Testis (tissue), 3 donors: ENCODE results near the gene C13orf46. TPM values are rescaled to one million over a fixed set of nuclear protein-coding genes. Genes with fewer than 3 reads are reported as not detected.

ENCODE experiments used
- DNase-seq: peaks from one replicate; pipeline ENCODE4 v3.0.0-alpha.2; 2019
- H3K27ac ChIP-seq, 2 donors: fragments of 200-600 bp; sonication (generic); one replicate each; pipeline ENCODE4 v1.5.1; 2019
- H3K27me3 ChIP-seq: fragments of 200-600 bp; sonication (generic); one replicate; pipeline ENCODE4 v1.5.1; 2019
- H3K36me3 ChIP-seq: fragments of 200-600 bp; sonication (generic); one replicate; pipeline ENCODE4 v1.5.1; 2017; ENCODE audit warnings: low read depth; ENCODE audit errors: missing control alignments
- H3K4me1 ChIP-seq: fragments of 200-600 bp; sonication (generic); one replicate; pipeline ENCODE4 v1.5.1; 2019
- H3K4me3 ChIP-seq, 2 donors: fragments of 200-600 bp; sonication (generic); one replicate each; pipeline ENCODE4 v1.5.1; 2017 to 2019
- H3K9me3 ChIP-seq: fragments of 200-600 bp; sonication (generic); one replicate; pipeline ENCODE4 v1.5.1; 2017
- CTCF ChIP-seq, 3 experiments: fragments of 450-650 bp in 2 of 3; fragments of 200-600 bp in 1 of 3; sonication (generic) in 1 of 3; IDR thresholded peaks; one replicate each; pipeline ENCODE4 v1.5.1; 2016 to 2019; ENCODE audit warnings: antibody characterized with exemption in 3 of 3, mild to moderate bottlenecking in 2 of 3, moderate library complexity in 1 of 3
- POLR2A ChIP-seq: fragments of 450-650 bp; IDR thresholded peaks from one replicate; pipeline ENCODE4 v1.6.1; 2017; ENCODE audit warnings: antibody characterized with exemption, mild to moderate bottlenecking, moderate library complexity
- WGBS, 2 donors: methylation state at CpG; one replicate each; pipeline ENCODE4 v1.1.5; 2018; 5-methylcytosine and 5-hydroxymethylcytosine counted together
- intact Hi-C: fragments of 100-400 bp; cut with DNase I; formaldehyde crosslinking; loops from one replicate; pipeline ENCODE4 v1.15.1; 2023; ENCODE audit warnings: low total_unique reads
- polyA plus RNA-seq: library from polyadenylated mRNA; stranded (reverse); fragments of 350-450 nt; fragmentation: Illumina TruSeq; extraction: RNeasy Lipid Tissue Mini Kit (QIAGEN cat#74804); gene quantifications from one replicate; pipeline ENCODE4 v1.2.3, GENCODE V29; 2014; ENCODE audit warnings: low read depth, low replicate concordance; ENCODE audit not compliant: insufficient read depth
- total RNA-seq, 2 donors: library from RNA; depleted of rRNA; stranded (reverse); fragments of >200 nt; gene quantifications; one replicate each; pipeline ENCODE4 v1.2.3, GENCODE V29; 2016

Gene C13orf46
- total and polyA plus RNA-seq, 3 donors from 2014 or later = 2.9 to 28.4 (median 5.5) TPM

DNA sequence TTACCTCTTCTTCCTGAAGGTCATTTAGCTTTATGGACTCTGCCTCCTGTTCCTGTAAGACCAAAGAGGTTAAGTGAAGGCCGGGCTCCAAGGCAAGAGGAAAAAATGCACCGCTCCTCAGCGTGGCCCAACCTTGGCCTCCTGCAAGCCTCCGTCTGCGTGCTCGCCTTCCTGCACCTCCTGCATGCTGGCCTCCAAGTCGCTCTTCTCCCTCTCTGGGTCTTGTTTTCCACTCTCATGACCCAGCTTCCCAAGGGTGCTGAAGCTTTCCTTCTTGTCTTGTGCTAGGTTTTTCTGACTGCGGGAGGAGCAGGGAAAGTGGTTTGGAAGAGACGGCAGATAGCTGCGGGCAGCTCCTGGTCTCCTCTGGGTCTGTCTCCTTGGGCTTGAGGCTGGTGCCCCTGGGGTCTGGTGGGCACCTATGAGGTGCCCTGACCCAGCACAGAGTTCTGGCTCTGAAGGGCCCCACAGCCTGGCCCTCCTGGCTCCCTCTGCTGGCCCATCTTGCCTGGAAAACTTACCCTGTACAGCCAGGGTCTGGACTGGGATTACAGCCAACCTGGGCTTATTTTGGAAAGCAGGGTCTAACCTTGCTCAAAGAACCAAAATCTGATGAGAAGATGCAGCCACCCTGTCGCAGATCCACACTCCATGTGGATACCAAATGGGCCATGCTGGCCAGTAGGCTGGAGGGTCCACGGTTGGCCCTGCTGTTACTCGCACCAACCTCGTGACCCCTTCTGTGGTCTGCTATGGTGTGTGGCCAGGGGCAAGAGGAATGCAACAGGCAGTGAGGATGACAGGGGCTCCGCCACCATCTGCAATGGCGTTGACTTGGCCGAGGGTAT is 5.2 kb downstream of the C13orf46 start:
- Histone ChIP-seq H3K36me3 (no peaks in the 10 kb centered on the region), H3K27ac (no peak overlapping the region), H3K4me3 (no peak overlapping the region), H3K9me3 (no peaks in the 10 kb centered on the region), H3K4me1 (no peaks in the 10 kb centered on the region), H3K27me3 (no peaks in the 10 kb centered on the region)
- TF ChIP-seq POLR2A (no peak), CTCF (IDR thresholded peaks at IDR 0.05) (no peak)
- 79 to 89% methylated on average over 16 to 17 of the region's 17 CpGs for WGBS, 2 donors
- intact Hi-C loops = no loop called here
- no peak for DNase-seq

GRCh38 chr13:113967729-113968462 is 6.0 kb downstream of the C13orf46 start:
- H3K36me3 ChIP-seq = no peaks in the 10 kb centered on the region
- intact Hi-C loops = no loop called here
- H3K4me1 ChIP-seq = no peaks in the 10 kb centered on the region
- WGBS, 2 donors = 84 to 93% methylated on average over 16 to 20 of the region's 20 CpGs
- TF ChIP-seq CTCF (IDR thresholded peaks at IDR 0.05) (no peak), POLR2A (no peak)
- DNase-seq = no peak
- H3K27me3 ChIP-seq = no peaks in the 10 kb centered on the region
- no peak overlapping the region for H3K27ac ChIP-seq
- no peak overlapping the region for H3K4me3 ChIP-seq
- H3K9me3 ChIP-seq = no peaks in the 10 kb centered on the region

DNA sequence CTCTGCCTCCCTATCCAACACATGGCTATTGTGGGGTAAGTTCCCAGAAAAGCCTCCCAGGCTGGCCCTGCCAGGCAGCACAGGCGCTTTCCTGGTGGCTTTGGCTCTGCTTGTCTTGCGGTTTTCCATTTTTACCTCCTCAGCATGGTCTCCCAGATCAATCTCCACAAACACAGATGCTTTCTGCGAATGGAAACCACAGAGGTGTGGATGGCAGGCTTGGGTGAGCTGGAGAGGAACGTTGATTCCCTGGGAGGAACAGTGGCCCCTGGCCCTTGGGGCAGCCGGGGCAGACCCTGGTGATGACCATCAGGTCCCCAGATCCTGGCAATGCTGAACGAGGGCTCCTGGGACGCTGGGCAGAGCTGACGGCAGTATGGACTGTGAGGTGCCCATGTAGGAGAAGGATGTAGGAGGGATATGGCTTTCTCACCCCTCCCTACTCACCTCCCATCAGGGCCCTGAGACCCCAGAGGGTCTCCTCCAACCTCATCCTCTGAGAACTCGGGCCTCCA is 6.6 kb downstream of the C13orf46 start:
- H3K4me1 ChIP-seq = no peaks in the 10 kb centered on the region
- H3K36me3 ChIP-seq = no peaks in the 10 kb centered on the region
- no peak overlapping the region for H3K4me3 ChIP-seq
- no peaks in the 10 kb centered on the region for H3K27me3 ChIP-seq
- intact Hi-C loops = no loop called here
- TF ChIP-seq POLR2A (no peak), CTCF (IDR thresholded peaks at IDR 0.05) (no peak)
- no peaks in the 10 kb centered on the region for H3K9me3 ChIP-seq
- H3K27ac ChIP-seq = no peak overlapping the region
- 93 to 97% methylated on average over 9 of the region's 9 CpGs for WGBS, 2 donors
- DNase-seq = no peak

- 97% methylated on average over 5 of the region's 5 CpGs for WGBS, 2 donors
- H3K27ac ChIP-seq = no peak overlapping the region
- H3K9me3 ChIP-seq = no peaks in the 10 kb centered on the region
- H3K4me1 ChIP-seq = no peaks in the 10 kb centered on the region
- no peak for TF ChIP-seq POLR2A
- TF ChIP-seq CTCF (IDR thresholded peaks at IDR 0.05) = no peak
- no peaks in the 10 kb centered on the region for H3K36me3 ChIP-seq
- intact Hi-C loops = no loop called here
- no peaks in the 10 kb centered on the region for H3K27me3 ChIP-seq
- DNase-seq = no peak
- H3K4me3 ChIP-seq = no peak overlapping the region
Observed at GRCh38 chr13:113965968-113966884, 7.7 kb downstream of the C13orf46 start.
